T-cell (primary cell): ENCODE data around the gene ITIH1. TPM values are rescaled to one million over a fixed set of nuclear protein-coding genes. Genes with fewer than 3 reads are reported as not detected.

Source experiments
- ATAC-seq, 4 experiments: fragments of 200-7000 bp in 3 of 4; fragments of 150-1000 bp in 1 of 4; cut with Tn5 transposase; replicated peaks in 1 of 4; 1 replicate in 3 of 4; 2 replicates in 1 of 4; pipeline ENCODE4 v1.10.0; 2021; ENCODE audit warnings: moderate library complexity in 3 of 4, mild to moderate bottlenecking in 2 of 4, moderate number of reproducible peaks in 1 of 4
- CTCF ChIA-PET, 2 donors: fragments of 300-600 bp; sonication (Branson Sonifier 250); formaldehyde crosslinking; loops; one replicate each; lab custom pipeline; 2022; ENCODE audit warnings: antibody characterized with exemption in 2 of 2; lab: Charles Lee
- POLR2A ChIA-PET, 2 donors: fragments of 300-600 bp; sonication (Branson Sonifier 250); formaldehyde crosslinking; loops; one replicate each; lab custom pipeline; 2022; ENCODE audit warnings: antibody characterized with exemption in 2 of 2; lab: Charles Lee
- DNase-seq, 35 experiments: peaks; one replicate each; pipeline versions ENCODE4 v3.0.0 to v3.0.0-alpha.2; 2013 to 2023
- H3K27ac ChIP-seq: one replicate; pipeline ENCODE4 v1.5.1; 2013; ENCODE audit warnings: low read length
- H3K27me3 ChIP-seq, 2 experiments: replicated peaks in 1 of 2; 1 replicate in 1 of 2; 2 replicates in 1 of 2; pipeline versions ENCODE4 v1.6.1 to v1.7.0; 2013; ENCODE audit warnings: low read length in 1 of 2, mixed read lengths in 1 of 2; ENCODE audit not compliant: control insufficient read depth in 2 of 2, insufficient read depth in 2 of 2; ENCODE audit errors: extremely low read depth in 1 of 2
- H3K36me3 ChIP-seq, 2 donors: 1 replicate in 1 of 2; 2 replicates in 1 of 2; pipeline versions ENCODE4 v1.6.1 to v1.7.0; 2013; ENCODE audit warnings: low read length in 1 of 2; ENCODE audit not compliant: control insufficient read depth in 2 of 2, insufficient read depth in 1 of 2; ENCODE audit errors: extremely low read depth in 1 of 2
- H3K4me1 ChIP-seq, 2 experiments: 1 replicate in 1 of 2; 2 replicates in 1 of 2; pipeline versions ENCODE4 v1.6.1 to v1.7.0; 2013; ENCODE audit warnings: low read length in 2 of 2, mixed read lengths in 1 of 2; ENCODE audit not compliant: insufficient read depth in 2 of 2, control insufficient read depth in 1 of 2; ENCODE audit errors: extremely low read depth in 1 of 2
- H3K4me3 ChIP-seq, 2 donors: 1 replicate in 1 of 2; 2 replicates in 1 of 2; pipeline versions ENCODE4 v1.5.1 to v1.7.0; 2013; ENCODE audit warnings: mild to moderate bottlenecking in 2 of 2, low read length in 1 of 2, moderate library complexity in 1 of 2; ENCODE audit not compliant: control insufficient read depth in 1 of 2; ENCODE audit errors: extremely low read depth in 1 of 2
- H3K9me3 ChIP-seq: 2 replicates; pipeline ENCODE4 v1.7.0; 2013
- H3K27ac Mint-ChIP-seq, 2 donors: one replicate each; pipeline ENCODE4 v1.8.0; 2020 to 2021; ENCODE audit warnings: mild to moderate bottlenecking in 2 of 2, mixed read lengths in 2 of 2
- H3K27me3 Mint-ChIP-seq, 2 donors: one replicate each; pipeline ENCODE4 v1.8.0; 2021 to 2022; ENCODE audit warnings: mixed read lengths in 2 of 2
- H3K36me3 Mint-ChIP-seq: one replicate; pipeline ENCODE4 v1.8.0; 2021; ENCODE audit warnings: mixed read lengths
- H3K4me1 Mint-ChIP-seq, 3 donors: one replicate each; pipeline ENCODE4 v1.8.0; 2020 to 2022; ENCODE audit warnings: mixed read lengths in 3 of 3, mild to moderate bottlenecking in 1 of 3
- H3K4me3 Mint-ChIP-seq, 3 donors: one replicate each; pipeline ENCODE4 v1.8.0; 2020 to 2022; ENCODE audit warnings: mild to moderate bottlenecking in 3 of 3, mixed read lengths in 3 of 3, moderate library complexity in 3 of 3
- H3K9me3 Mint-ChIP-seq, 3 donors: one replicate each; pipeline ENCODE4 v1.8.0; 2020 to 2022; ENCODE audit warnings: mixed read lengths in 3 of 3
- WGBS: methylation state at CpG from one replicate; pipeline ENCODE4 v1.1.5; 2013; ENCODE audit warnings: missing lambda C conversion rate; ENCODE audit not compliant: insufficient coverage; 5-methylcytosine and 5-hydroxymethylcytosine counted together
- total RNA-seq, 35 experiments: library from RNA in 6 of 35; stranded (reverse) in 6 of 35; fragments of 120-200 nt in 1 of 35; gene quantifications; one replicate each; pipeline versions ENCODE4 v1.2.1 to v1.2.4 and lab custom pipeline; 2013 to 2026

Gene ITIH1
- total RNA-seq, 5 donors from 2014 or later (not counting 1 experiment from before 2014, with no cell fraction given) = 0.49 to 0.85 TPM; not detected in 3

DNA sequence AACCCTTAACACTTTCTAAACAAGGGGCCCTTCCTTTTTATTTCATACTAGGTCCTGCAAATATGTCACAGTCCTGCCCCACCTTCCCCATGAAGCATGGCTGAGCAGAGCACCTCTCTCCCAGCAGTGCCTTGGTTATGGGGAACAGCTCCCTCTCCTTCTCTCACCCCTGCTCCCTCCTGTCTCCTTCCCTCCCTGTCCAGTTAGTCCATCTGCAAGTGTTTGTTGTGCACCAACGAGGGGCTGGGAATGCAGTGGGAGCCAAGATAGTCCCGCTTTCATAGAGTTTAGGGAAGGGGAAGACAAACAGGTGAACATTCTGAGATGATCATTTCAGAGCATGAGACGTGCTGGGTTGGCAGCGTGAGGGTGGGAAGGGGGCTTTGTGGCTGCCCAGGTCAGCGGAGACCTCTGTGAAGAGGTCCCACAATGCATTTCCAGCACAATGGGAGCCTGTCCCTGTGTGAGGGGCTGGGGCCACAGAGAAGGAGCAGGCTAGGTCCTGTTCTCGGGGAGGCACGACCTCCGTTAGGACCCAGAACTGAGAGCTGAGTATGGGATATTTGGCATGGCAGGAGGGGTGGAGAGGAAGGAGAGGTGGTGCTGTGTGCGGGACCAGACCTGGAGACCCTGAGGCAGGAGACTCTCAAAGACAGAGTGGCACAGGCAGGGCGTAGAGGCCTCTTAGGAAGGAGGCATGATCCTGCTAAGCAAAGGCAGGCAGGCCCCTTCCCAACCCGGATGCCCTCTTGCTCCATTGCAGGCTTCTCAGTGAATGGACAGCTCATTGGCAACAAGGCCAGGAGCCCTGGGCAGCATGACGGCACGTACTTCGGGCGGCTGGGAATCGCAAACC lies 11.7 kb downstream of the ITIH1 start:
- no peaks in the 10 kb centered on the region for H3K4me1 Mint-ChIP-seq
- peaks cover 0 to 17% of the 10 kb centered on the region in 2 experiments for H3K27me3 ChIP-seq
- DNase-seq (no peak), ATAC-seq (no peak)
- no peaks in the 10 kb centered on the region for H3K9me3 ChIP-seq
- no peaks in the 10 kb centered on the region for H3K36me3 ChIP-seq
- H3K27me3 Mint-ChIP-seq = no peaks in the 10 kb centered on the region
- H3K27ac ChIP-seq = no peak overlapping the region
- no peak overlapping the region for H3K4me3 Mint-ChIP-seq
- H3K36me3 Mint-ChIP-seq = no peaks in the 10 kb centered on the region
- H3K27ac Mint-ChIP-seq = no peak overlapping the region
- POLR2A ChIA-PET = no interaction called here
- no peaks in the 10 kb centered on the region for H3K4me1 ChIP-seq
- H3K9me3 Mint-ChIP-seq = no peaks in the 10 kb centered on the region
- CTCF ChIA-PET = no interaction called here
- 85% methylated on average over 15 of the region's 16 CpGs for WGBS
- no peak overlapping the region for H3K4me3 ChIP-seq

DNA sequence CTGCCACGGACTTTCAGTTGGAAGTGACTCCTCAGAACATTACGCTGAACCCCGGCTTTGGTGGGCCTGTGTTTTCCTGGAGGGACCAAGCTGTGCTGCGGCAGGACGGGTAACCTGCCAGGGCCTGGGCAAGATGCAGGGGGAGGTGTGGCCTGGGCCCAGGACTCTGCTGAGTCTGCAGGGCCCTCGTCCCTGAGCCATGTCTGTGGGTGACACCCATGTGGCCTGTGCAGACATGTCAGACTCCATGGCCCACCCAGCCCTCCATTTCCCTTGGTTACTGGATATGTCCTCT lies 12.3 kb downstream of the ITIH1 start:
- POLR2A ChIA-PET = no interaction called here

DNA sequence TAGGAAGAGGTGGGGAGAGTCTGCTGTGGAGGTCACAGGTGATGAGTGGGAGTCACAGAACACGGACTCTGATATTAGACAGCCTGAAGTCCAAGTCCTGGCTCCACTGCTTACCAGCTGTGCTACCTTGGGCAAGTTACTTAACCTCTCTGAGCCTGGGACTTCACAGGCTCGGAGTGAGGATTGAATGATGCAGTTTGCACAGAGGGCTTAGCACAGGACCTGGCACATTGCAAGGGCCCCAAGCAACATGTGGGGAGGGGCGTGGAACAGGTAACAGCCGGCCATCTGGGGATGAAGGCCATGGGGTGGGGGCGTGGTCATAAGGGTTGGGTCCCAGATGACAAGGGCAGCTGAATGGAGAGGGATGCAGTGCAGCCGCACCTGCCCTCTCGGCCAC lies 12.9 kb downstream of the ITIH1 start:
- ChIA-PET CTCF (interaction anchor here in 1 of 2 donors (1.1 kb wide), 1 partner anchor 225 kb away, joined by 3 read pairs; no protein-coding TSS in a partner anchor), POLR2A (no interaction called here)
- Mint-ChIP-seq H3K9me3 (no peaks in the 10 kb centered on the region), H3K4me3 (no peak overlapping the region), H3K27me3 (no peaks in the 10 kb centered on the region), H3K4me1 (no peaks in the 10 kb centered on the region), H3K36me3 (no peaks in the 10 kb centered on the region), H3K27ac (no peak overlapping the region)
- H3K36me3 ChIP-seq = no peaks in the 10 kb centered on the region
- no peak overlapping the region for H3K27ac ChIP-seq
- H3K4me3 ChIP-seq = no peak overlapping the region
- no peak for ATAC-seq
- 77% methylated on average over 6 of the region's 7 CpGs for WGBS
- H3K27me3 ChIP-seq = peaks cover 0 to 23% of the 10 kb centered on the region in 2 experiments
- no peaks in the 10 kb centered on the region for H3K9me3 ChIP-seq
- no peak for DNase-seq
- no peaks in the 10 kb centered on the region for H3K4me1 ChIP-seq

More for the DNA sequence above, 12.3 kb downstream of the ITIH1 start:
- Histone ChIP-seq H3K27me3 (peaks cover 0 to 21% of the 10 kb centered on the region in 2 experiments), H3K4me3 (no peak overlapping the region), H3K27ac (no peak overlapping the region), H3K4me1 (no peaks in the 10 kb centered on the region), H3K36me3 (no peaks in the 10 kb centered on the region), H3K9me3 (no peaks in the 10 kb centered on the region)
- ATAC-seq = no peak
- no peak overlapping the region for H3K27ac Mint-ChIP-seq
- H3K36me3 Mint-ChIP-seq = no peaks in the 10 kb centered on the region
- H3K27me3 Mint-ChIP-seq = no peaks in the 10 kb centered on the region
- H3K4me1 Mint-ChIP-seq = no peaks in the 10 kb centered on the region
- 86% methylated on average over 6 of the region's 6 CpGs for WGBS
- CTCF ChIA-PET = no interaction called here
- H3K4me3 Mint-ChIP-seq = no peak overlapping the region
- DNase-seq = no peak
- H3K9me3 Mint-ChIP-seq = no peaks in the 10 kb centered on the region

DNA sequence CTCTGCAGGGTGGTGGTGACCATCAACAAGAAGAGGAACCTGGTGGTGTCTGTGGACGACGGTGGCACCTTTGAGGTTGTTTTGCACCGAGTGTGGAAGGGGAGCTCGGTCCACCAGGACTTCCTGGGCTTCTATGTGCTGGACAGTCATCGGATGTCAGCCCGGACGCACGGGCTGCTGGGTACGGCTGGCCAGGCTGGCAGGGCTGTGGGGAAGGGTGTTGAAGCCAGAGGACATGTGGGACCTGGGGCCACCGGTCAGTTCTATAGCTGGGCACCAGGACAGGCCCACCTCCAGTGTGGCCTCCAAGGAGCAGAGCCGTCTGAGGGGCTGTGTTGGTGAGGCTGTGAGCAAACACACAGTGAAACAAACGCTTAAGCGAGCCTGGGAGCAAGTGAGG lies 13.3 kb downstream of the ITIH1 start:
- no peaks in the 10 kb centered on the region for H3K4me1 Mint-ChIP-seq
- Histone ChIP-seq H3K4me1 (no peaks in the 10 kb centered on the region), H3K27me3 (peaks cover 0 to 23% of the 10 kb centered on the region in 2 experiments), H3K9me3 (no peaks in the 10 kb centered on the region), H3K4me3 (no peak overlapping the region), H3K36me3 (no peaks in the 10 kb centered on the region), H3K27ac (no peak overlapping the region)
- no peaks in the 10 kb centered on the region for H3K9me3 Mint-ChIP-seq
- 88% methylated on average over 12 of the region's 13 CpGs for WGBS
- no peak overlapping the region for H3K27ac Mint-ChIP-seq
- POLR2A ChIA-PET = no interaction called here
- CTCF ChIA-PET = interaction anchor here in 1 of 2 donors (1.1 kb wide), 1 partner anchor 225 kb away, joined by 3 read pairs; no protein-coding TSS in a partner anchor
- no peaks in the 10 kb centered on the region for H3K36me3 Mint-ChIP-seq
- H3K4me3 Mint-ChIP-seq = no peak overlapping the region
- H3K27me3 Mint-ChIP-seq = no peaks in the 10 kb centered on the region
- DNase-seq (no peak), ATAC-seq (no peak)

DNA sequence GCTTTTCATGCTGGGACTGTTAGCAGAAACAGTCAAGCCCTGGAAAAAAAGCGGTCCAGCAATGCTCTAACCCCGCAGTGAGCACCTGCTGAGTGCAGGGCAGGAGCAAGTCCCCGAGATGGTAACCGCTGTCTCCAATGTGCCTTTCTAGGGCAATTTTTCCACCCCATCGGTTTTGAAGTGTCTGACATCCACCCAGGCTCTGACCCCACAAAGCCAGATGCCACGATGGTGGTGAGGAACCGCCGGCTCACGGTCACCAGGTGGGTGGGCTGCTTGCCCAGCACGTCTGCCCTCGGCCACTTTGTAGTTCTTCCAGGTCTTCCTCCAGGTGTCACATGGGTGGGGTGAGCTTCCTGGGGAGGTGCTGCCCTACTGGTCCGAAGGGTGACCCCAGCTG lies 14.0 kb downstream of the ITIH1 start:
- H3K27ac ChIP-seq = no peak overlapping the region
- ATAC-seq (no peak), DNase-seq (no peak)
- no peaks in the 10 kb centered on the region for H3K9me3 ChIP-seq
- H3K27me3 ChIP-seq = peaks cover 0 to 23% of the 10 kb centered on the region in 2 experiments
- H3K36me3 ChIP-seq = no peaks in the 10 kb centered on the region
- H3K27me3 Mint-ChIP-seq = no peaks in the 10 kb centered on the region
- H3K9me3 Mint-ChIP-seq = no peaks in the 10 kb centered on the region
- H3K4me3 Mint-ChIP-seq = no peak overlapping the region
- CTCF ChIA-PET = interaction anchor here in 1 of 2 donors (1.1 kb wide), 1 partner anchor 224 kb away, joined by 3 read pairs; no protein-coding TSS in a partner anchor
- POLR2A ChIA-PET = no interaction called here
- H3K4me3 ChIP-seq = no peak overlapping the region
- no peaks in the 10 kb centered on the region for H3K4me1 ChIP-seq
- WGBS = 73% methylated on average over 8 of the region's 12 CpGs
- H3K36me3 Mint-ChIP-seq = no peaks in the 10 kb centered on the region
- no peak overlapping the region for H3K27ac Mint-ChIP-seq
- no peaks in the 10 kb centered on the region for H3K4me1 Mint-ChIP-seq

DNA sequence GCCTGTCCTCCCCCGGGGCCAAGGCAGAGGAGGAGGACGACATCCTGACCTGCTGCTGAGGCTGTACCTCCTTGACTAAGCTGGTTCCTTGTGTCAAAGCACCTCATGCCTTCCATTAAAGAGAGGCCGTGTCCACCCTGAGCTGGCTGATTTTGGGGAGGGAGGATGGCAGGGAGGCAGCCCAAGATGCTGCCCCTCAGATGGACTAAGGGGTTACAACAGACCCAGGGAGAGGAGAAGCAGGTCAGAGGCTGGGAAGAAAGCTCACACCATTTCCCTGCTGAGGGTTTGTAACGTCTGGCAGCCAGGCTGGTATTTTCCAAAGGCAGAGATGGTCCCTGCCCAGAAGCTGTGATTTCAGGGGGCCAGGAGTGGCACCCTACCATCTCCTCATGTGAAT lies 14.5 kb downstream of the ITIH1 start:
- H3K27me3 ChIP-seq = peaks cover 0 to 24% of the 10 kb centered on the region in 2 experiments
- ChIA-PET CTCF (no interaction called here), POLR2A (no interaction called here)
- Mint-ChIP-seq H3K27ac (no peak overlapping the region), H3K27me3 (no peaks in the 10 kb centered on the region), H3K9me3 (no peaks in the 10 kb centered on the region), H3K4me3 (no peak overlapping the region), H3K36me3 (no peaks in the 10 kb centered on the region), H3K4me1 (no peaks in the 10 kb centered on the region)
- no peak overlapping the region for H3K4me3 ChIP-seq
- ATAC-seq = no peak
- H3K9me3 ChIP-seq = no peaks in the 10 kb centered on the region
- H3K4me1 ChIP-seq = no peaks in the 10 kb centered on the region
- H3K36me3 ChIP-seq = no peaks in the 10 kb centered on the region
- no peak for DNase-seq
- 72% methylated on average over 3 of the region's 4 CpGs for WGBS
- H3K27ac ChIP-seq = no peak overlapping the region
